Fibroblast of pulmonary artery (primary cell): ENCODE data around the gene PHOSPHO2.

Experiments
- DNase-seq: peaks from one replicate; pipeline ENCODE4 v3.0.0-alpha.2; 2010; ENCODE audit warnings: low read depth
- H3K4me3 ChIP-seq: replicated peaks from 2 replicates; pipeline ENCODE4 v1.5.1; 2011; ENCODE audit warnings: low read depth, mild to moderate bottlenecking, control low read depth, low read length, moderate library complexity
- CTCF ChIP-seq: IDR thresholded peaks from 2 replicates; pipeline ENCODE4 v1.5.1; 2011; ENCODE audit warnings: mild to moderate bottlenecking, control low read depth, low read length, inconsistent platforms; ENCODE audit errors: missing control alignments

The PHOSPHO2 gene

GRCh38 chr2:169707626-169708025 is 13.4 kb downstream of the PHOSPHO2 start:
- DNase-seq = no peak
- no peak overlapping the region for H3K4me3 ChIP-seq
- TF ChIP-seq CTCF = no peak

GRCh38 chr2:169709331-169709730 is 15.1 kb downstream of the PHOSPHO2 start:
- peak; percentile 53 for DNase-seq
- no peak for TF ChIP-seq CTCF
- H3K4me3 ChIP-seq = no peak overlapping the region

- no peak for DNase-seq
- TF ChIP-seq CTCF = no peak
- no peak overlapping the region for H3K4me3 ChIP-seq
Measured at GRCh38 chr2:169709981-169710380, 15.7 kb downstream of the PHOSPHO2 start.

- no peak for TF ChIP-seq CTCF
- DNase-seq = peak; percentile 52
- H3K4me3 ChIP-seq = no peak overlapping the region
Measured at GRCh38 chr2:169711751-169712509, 17.7 kb downstream of the PHOSPHO2 start.

- DNase-seq = no peak
- no peak overlapping the region for H3K4me3 ChIP-seq
- TF ChIP-seq CTCF = no peak
Measured at GRCh38 chr2:169712791-169713227, 18.5 kb downstream of the PHOSPHO2 start.

- no peak overlapping the region for H3K4me3 ChIP-seq
- no peak for DNase-seq
- no peak for TF ChIP-seq CTCF
Measured at GRCh38 chr2:169713331-169713730, 19.1 kb downstream of the PHOSPHO2 start.

- no peak for DNase-seq
- no peak for TF ChIP-seq CTCF
- no peak overlapping the region for H3K4me3 ChIP-seq
Measured at GRCh38 chr2:169714699-169715098, 20.4 kb downstream of the PHOSPHO2 start.
